ENCODE results near the gene CYB5R2. TPM values are rescaled to one million over a fixed set of nuclear protein-coding genes. Genes with fewer than 3 reads are reported as not detected.
A peak's percentile ranks its signal among the peaks of the same experiment; 100 is the strongest.

CYB5R2 gene
- total and polyA plus RNA-seq, 7 donors: 1.4 to 7.8 (median 3.6) TPM

DNA sequence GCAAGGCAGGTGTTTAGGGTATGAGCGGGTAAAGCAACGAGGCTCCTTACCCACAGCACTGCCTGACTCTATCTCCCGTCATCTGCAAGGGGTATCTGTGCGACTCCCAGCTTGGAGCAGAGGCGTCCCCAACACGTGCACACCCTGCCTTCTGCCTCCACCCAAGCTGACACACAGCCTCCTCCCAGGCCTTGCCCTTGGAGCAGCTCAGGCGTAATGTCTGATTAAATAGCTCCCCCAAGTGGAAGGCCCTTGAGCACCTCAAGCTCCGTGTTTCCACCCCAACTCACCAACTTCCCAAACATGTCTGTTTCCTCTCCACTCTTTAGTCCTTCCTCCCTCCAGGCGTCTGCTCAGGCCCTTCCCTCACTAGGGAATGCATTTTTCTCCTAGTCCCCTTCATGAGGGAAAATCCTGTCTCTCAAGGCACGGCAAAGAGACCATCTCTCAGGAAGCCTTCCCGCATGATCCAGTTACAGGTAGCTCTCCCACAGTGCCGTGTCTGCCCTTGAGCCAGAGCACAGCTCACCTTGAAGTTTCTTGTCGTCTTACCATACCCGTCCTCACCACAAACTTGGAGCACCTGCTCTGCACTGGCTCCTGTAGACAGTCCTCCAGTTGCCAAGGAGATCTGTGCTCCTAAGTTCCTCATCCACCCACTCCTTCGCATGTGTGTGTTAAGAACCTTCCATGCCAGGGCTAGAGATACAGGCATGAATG, 15.8 kb downstream of the CYB5R2 start:
- TF ChIP-seq POLR2AphosphoS5 (IDR thresholded peaks at IDR 0.05): no peak
- TF ChIP-seq POLR2A (IDR thresholded peaks at IDR 0.05): no peak
- no peak for TF ChIP-seq EP300 (IDR thresholded peaks at IDR 0.05)
- TF ChIP-seq, protein P1, sequence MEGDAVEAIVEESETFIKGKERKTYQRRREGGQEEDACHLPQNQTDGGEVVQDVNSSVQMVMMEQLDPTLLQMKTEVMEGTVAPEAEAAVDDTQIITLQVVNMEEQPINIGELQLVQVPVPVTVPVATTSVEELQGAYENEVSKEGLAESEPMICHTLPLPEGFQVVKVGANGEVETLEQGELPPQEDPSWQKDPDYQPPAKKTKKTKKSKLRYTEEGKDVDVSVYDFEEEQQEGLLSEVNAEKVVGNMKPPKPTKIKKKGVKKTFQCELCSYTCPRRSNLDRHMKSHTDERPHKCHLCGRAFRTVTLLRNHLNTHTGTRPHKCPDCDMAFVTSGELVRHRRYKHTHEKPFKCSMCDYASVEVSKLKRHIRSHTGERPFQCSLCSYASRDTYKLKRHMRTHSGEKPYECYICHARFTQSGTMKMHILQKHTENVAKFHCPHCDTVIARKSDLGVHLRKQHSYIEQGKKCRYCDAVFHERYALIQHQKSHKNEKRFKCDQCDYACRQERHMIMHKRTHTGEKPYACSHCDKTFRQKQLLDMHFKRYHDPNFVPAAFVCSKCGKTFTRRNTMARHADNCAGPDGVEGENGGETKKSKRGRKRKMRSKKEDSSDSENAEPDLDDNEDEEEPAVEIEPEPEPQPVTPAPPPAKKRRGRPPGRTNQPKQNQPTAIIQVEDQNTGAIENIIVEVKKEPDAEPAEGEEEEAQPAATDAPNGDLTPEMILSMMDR (IDR thresholded peaks at IDR 0.05): peak in 2 of 4 experiments; percentile 22 to 47
- 41 to 60% methylated on average over 15 of the region's 15 CpGs for WGBS, 2 donors
- Histone ChIP-seq H3K27me3 (no peaks in the 10 kb centered on the region), H3K9me3 (no peaks in the 10 kb centered on the region), H3K27ac (no peak overlapping the region), H3K36me3 (peaks cover 0 to 11% (median 4%) of the 10 kb centered on the region in 4 donors), H3K4me1 (no peaks in the 10 kb centered on the region), H3K4me3 (no peak overlapping the region)
- DNase-seq: peak; percentile 78
- intact Hi-C loops (cut with DNase I): loop anchor here (2.0 kb wide), 1 partner anchor 87 kb away; no protein-coding TSS in a partner anchor

DNA sequence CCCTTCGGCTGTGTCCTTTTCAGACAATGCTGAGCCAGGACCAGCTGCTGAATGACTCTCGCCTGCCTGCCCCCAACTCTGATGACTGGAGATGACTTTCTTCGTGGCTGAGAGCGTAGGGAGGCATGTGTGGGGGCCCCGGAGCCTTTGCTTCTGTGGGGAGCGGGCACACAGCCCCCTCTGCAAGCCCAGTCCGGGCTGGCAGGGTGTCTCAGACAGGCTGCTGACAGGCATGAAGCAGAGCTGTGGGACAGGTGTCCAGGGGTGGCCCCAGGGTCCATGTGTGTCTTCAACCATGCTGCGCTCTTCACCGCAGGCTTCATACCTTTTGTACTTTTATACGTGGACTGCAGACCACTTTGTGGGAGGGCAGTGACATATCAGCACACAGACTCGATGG, 16.6 kb downstream of the CYB5R2 start:
- Histone ChIP-seq H3K9me3 (no peaks in the 10 kb centered on the region), H3K36me3 (peaks cover 0 to 11% (median 4%) of the 10 kb centered on the region in 4 donors), H3K4me3 (no peak overlapping the region), H3K4me1 (no peaks in the 10 kb centered on the region), H3K27ac (no peak overlapping the region), H3K27me3 (no peaks in the 10 kb centered on the region)
- no peak for DNase-seq
- TF ChIP-seq POLR2A (IDR thresholded peaks at IDR 0.05) (no peak), EP300 (IDR thresholded peaks at IDR 0.05) (no peak), POLR2AphosphoS5 (IDR thresholded peaks at IDR 0.05) (no peak)
- 89 to 91% methylated on average over 11 of the region's 11 CpGs for WGBS, 2 donors
- intact Hi-C loops (cut with DNase I): loop anchor here (2.0 kb wide), 1 partner anchor 86 kb away; no protein-coding TSS in a partner anchor

DNA sequence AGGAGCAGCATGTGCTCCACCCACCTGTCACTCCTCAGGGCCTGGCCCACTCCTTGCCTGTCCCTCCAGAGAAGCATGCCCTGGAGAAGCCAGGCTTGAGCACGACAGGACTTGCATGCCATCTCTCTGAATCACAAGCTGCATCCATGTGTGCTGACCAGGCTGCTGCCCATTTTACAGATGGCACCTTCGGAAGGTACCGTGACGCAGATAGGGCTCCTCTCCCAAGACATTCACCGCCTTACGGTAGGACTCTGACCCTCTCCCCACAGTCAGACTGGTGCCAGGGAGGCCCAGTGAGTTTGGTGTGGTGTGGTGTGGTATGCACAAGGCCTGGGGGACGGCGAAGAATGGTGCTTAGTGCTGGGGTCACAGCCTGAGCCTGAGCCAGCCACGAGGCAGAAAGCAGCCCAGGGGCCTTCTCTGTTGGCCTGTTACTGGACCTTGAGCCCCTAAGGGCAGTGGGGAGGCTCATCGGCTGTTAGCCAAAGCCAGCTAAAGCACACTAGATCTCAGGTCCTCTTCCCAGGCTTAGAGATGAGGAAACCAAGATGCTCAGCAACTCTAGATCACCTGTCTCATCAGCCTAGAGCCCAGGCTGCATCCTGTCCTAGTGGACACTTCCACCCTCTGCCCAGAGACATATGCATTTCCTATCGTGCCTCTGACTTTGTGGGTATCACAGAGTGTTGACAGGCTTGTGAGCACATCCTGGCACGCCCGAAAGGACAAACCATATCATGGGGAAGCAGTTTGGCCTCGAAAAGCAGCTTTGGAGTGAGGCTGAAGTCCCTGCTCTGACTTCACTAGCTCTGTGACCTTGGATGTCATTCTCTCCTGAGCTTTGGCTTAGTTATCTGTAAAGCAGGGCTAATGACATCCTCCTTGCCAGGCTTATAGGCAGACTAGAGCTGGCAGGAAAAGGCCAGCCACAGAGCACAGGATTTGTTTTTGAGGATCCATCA, 17.8 kb downstream of the CYB5R2 start:
- 79 to 90% methylated on average over 14 of the region's 14 CpGs for WGBS, 2 donors
- Histone ChIP-seq H3K4me3 (no peak overlapping the region), H3K27ac (no peak overlapping the region), H3K27me3 (no peaks in the 10 kb centered on the region), H3K9me3 (no peaks in the 10 kb centered on the region), H3K36me3 (peaks cover 0 to 11% (median 4%) of the 10 kb centered on the region in 4 donors), H3K4me1 (no peaks in the 10 kb centered on the region)
- intact Hi-C loops (cut with DNase I): loop anchor here (2.0 kb wide), 1 partner anchor 85 kb away; no protein-coding TSS in a partner anchor
- DNase-seq: no peak
- no peak for TF ChIP-seq EP300 (IDR thresholded peaks at IDR 0.05)
- no peak for TF ChIP-seq POLR2AphosphoS5 (IDR thresholded peaks at IDR 0.05)
- TF ChIP-seq POLR2A (IDR thresholded peaks at IDR 0.05): no peak
- TF ChIP-seq, protein P1 (IDR thresholded peaks at IDR 0.05): no peak

- H3K4me1 ChIP-seq: no peaks in the 10 kb centered on the region
- no peak overlapping the region for H3K27ac ChIP-seq
- intact Hi-C loops (cut with DNase I): no loop called here
- 86 to 90% methylated on average over 4 of the region's 4 CpGs for WGBS, 2 donors
- no peak for DNase-seq
- H3K4me3 ChIP-seq: no peak overlapping the region
- no peaks in the 10 kb centered on the region for H3K9me3 ChIP-seq
- H3K36me3 ChIP-seq: peaks cover 0 to 20% (median 4%) of the 10 kb centered on the region in 4 donors
- no peaks in the 10 kb centered on the region for H3K27me3 ChIP-seq
- TF ChIP-seq EP300 (IDR thresholded peaks at IDR 0.05) (no peak), POLR2AphosphoS5 (IDR thresholded peaks at IDR 0.05) (no peak), POLR2A (IDR thresholded peaks at IDR 0.05) (no peak)
- TF ChIP-seq, protein P1 (IDR thresholded peaks at IDR 0.05): no peak
Measured at GRCh38 chr11:7654195-7654705, 19.1 kb downstream of the CYB5R2 start.
